Right ventricle myocardium superior (tissue), 1 donor: ENCODE data around the gene GPR151. TPM values are rescaled to one million over a fixed set of nuclear protein-coding genes. Genes with fewer than 3 reads are reported as not detected.

Experiments
- ATAC-seq: fragments of 200-7000 bp; cut with Tn5 transposase; one replicate; pipeline ENCODE4 v1.9.1; 2020; ENCODE audit warnings: mild to moderate bottlenecking; ENCODE audit not compliant: poor library complexity
- DNase-seq: peaks from one replicate; pipeline ENCODE4 v3.0.0-alpha.2; 2020
- intact Hi-C: fragments of 100-400 bp; cut with DNase I; formaldehyde crosslinking; loops from one replicate; pipeline ENCODE4 v1.11.2; 2022
- total RNA-seq: library from RNA; stranded (reverse); fragmentation: NEBNext Ultra II Directional; extraction: Animal tissue kit (Norgen Biotek cat#: 25700); gene quantifications from one replicate; pipeline ENCODE4 v1.2.1, GENCODE V29; 2021
- donor health status: DM: no; HTN: yes; CAD: no; lungs with severe emphysema.

Gene GPR151
- total RNA-seq, 1 donor from 2014 or later = not detected

DNA sequence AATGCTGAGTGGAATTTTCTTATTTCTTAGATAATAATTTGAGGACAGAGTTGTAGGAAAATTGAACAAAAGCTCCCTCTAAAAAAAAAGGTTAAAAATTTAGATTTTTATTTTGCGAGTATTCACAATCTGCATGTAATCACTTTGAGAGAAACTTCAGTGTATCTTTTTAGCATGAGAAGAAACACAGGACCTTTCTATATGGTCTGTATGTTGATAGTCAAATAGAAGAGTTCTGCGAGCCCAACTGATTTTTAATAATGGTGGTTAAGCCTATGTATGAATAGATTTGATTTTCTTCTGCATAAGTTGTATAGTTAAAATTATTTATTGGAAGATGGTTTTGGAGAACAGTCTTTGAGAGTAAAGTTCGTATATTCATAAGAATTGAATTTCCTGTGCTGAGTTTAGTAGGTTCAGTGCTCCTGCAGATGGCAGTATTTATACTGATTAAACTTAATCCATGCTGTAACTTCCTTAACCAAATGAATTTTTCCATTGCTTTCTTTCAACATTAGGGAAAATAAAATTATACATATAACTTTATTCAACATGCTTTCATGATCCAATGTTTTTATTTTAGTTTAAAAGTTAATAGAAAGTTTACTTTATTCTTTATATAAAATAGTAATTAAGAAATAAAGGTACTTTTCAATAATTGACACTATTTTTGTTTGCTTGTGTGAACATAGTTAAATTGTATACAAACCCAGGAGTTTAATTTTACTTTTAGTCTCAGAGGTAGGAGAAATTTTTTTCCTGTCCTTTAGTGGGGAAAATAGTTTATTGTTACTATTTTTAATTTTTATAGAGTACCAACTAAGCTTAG, 49.3 kb downstream of the GPR151 start:
- intact Hi-C loops = no loop called here

DNA sequence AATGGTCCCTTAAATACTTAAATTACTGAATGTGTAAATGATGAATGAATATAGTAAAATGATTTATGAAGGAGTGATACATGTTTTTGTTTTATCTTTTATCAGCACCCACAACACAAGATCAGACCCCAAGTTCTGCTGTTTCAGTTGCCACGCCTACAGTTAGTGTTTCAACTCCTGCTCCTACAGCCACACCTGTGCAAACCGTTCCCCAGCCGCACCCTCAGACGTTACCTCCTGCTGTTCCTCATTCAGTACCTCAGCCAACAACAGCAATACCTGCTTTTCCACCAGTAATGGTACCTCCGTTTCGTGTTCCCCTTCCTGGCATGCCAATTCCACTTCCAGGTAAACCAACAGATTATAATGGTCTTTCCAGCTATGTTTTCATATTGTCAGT, 52.5 kb downstream of the GPR151 start:
- DNase-seq = no peak
- ATAC-seq = no peak
- intact Hi-C loops = no loop called here

More for the DNA sequence above, 49.3 kb downstream of the GPR151 start:
- no peak for ATAC-seq
- no peak for DNase-seq

Other genes starting within 250 kb of the GPR151 start
- not detected for gene POU4F3, start 177.4 kb downstream of the GPR151 start, total RNA-seq
- gene TCERG1, start 68.9 kb downstream of the GPR151 start, total RNA-seq = 20.8 TPM